Jurkat, Clone E6-1 (cell line): ENCODE results near the gene GANC. TPM values are rescaled to one million over a fixed set of nuclear protein-coding genes. Genes with fewer than 3 reads are reported as not detected.
"Not testable (repeated sequence)": the region's sequence is repeated elsewhere in the genome, so short reads cannot be mapped to it uniquely, and the experiment has no call there.

Experiments used
- DNase-seq: peaks from one replicate; pipeline ENCODE4 v3.0.0-alpha.2; 2011; ENCODE audit warnings: low read depth, low spot score
- H3K4me3 ChIP-seq: 2 replicates; pipeline ENCODE4 v1.5.1; 2011; ENCODE audit warnings: mild to moderate bottlenecking, low read length, control low read depth, moderate library complexity
- polyA plus RNA-seq: library from polyadenylated mRNA; unstranded; fragments of >200 nt; gene quantifications from one replicate; pipeline ENCODE4 v1.2.1, GENCODE V29; 2012; ENCODE audit warnings: missing spikeins; ENCODE audit not compliant: insufficient read length, insufficient read depth

The GANC gene, protein sequence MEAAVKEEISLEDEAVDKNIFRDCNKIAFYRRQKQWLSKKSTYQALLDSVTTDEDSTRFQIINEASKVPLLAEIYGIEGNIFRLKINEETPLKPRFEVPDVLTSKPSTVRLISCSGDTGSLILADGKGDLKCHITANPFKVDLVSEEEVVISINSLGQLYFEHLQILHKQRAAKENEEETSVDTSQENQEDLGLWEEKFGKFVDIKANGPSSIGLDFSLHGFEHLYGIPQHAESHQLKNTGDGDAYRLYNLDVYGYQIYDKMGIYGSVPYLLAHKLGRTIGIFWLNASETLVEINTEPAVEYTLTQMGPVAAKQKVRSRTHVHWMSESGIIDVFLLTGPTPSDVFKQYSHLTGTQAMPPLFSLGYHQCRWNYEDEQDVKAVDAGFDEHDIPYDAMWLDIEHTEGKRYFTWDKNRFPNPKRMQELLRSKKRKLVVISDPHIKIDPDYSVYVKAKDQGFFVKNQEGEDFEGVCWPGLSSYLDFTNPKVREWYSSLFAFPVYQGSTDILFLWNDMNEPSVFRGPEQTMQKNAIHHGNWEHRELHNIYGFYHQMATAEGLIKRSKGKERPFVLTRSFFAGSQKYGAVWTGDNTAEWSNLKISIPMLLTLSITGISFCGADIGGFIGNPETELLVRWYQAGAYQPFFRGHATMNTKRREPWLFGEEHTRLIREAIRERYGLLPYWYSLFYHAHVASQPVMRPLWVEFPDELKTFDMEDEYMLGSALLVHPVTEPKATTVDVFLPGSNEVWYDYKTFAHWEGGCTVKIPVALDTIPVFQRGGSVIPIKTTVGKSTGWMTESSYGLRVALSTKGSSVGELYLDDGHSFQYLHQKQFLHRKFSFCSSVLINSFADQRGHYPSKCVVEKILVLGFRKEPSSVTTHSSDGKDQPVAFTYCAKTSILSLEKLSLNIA (N-terminal part only)
- 18.2 TPM for polyA plus RNA-seq

DNA sequence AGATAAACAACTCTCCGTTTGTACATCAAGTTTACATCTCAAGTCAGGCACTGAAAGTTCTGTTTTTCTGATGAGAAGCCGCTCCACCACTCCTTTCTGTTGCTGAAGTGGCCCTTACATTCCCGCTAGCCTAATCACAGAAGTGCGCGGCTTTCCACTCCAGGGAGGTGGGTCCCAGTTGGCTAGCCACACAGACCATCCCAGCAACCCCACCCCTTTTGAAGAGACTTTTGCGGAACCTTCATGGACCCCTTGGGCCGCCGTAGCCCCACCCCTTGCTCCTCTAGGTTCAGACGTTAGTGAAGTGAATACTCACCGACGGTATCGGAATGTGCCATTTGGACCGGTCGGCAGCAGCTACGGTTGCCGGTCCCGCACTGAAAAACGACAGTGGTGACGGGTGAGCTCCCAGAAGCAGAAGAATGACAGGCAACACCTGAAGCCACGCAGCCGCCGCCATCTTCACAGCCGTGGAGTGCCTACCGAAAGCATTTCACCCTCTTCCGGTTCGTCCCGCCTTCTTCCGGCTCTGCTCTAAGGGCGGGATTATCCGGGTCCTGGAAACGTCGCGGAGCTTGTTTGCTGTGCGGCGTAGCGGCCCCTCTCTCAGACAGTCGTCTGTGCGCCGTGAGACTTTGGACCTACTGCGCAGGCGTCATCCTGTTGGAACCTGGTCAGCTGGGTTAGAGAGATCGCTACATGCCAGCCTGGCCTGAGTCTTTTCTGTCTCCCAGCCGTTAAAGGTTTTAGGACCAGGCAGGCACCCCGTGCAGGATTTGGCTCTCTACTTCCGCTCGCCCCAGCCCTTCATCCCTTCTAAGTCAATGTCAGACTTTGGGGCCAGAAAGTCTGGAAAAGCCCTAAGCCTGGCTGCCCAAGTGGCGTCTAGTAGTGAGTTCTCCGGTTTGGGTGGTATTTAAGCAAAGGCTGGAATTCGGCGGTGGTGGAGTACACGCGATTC is at the start of gene GANC, which contains the start of gene TMEM87A:
GANC (plus strand) TSS at position 263 of the 961 bp plus-strand sequence. CDS start 1,281 bp downstream, outside the sequence.
TMEM87A (minus strand) TSS at position 495 of the 961 bp plus-strand sequence; CDS start at position 460, 35 bp downstream.
- H3K4me3 ChIP-seq = peak within 1 kb of the TSS; percentile 97
- peak; percentile 97 for DNase-seq

DNA sequence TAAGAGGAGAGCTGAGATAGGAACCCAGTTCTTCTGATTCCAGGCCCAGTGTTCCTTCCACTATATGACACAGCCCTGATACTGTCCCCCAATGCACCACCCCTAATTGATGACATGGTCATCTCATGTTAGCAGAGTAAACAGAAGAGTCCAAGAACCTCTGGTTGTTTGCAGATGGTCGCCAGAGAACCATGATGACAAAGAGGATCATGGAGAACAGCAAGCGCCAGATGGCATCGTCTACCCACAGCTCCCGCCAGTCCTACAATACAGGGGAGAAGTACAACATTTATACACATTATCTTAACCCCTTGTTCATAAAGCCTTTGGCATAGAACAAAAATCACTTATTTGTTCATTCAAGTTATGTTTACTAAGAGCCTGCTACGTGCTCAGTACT is 46.4 kb upstream of the GANC start:
- DNase-seq = no peak

DNA sequence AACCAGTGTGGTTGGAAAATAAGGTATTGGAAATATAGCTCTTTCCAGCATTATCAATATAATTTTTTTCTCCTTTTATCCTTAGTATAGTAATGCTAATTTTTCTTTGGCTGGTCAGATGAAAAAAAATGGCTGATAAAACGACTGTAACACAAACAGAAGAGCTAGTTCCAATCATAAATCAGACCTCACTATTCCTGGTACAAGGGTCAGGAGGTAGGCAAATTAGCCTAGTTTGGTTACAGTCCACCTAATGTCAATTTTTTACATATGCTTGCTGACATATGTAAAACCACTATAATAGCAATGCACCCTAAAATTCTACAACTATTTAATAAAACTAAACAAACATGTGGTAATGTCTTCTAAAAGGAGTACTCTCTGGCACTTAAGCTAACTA is 45.0 kb upstream of the GANC start:
- no peak for DNase-seq
- H3K4me3 ChIP-seq = no peak overlapping the region

More for the DNA sequence above, 46.4 kb upstream of the GANC start:
- no peak overlapping the region for H3K4me3 ChIP-seq

DNA sequence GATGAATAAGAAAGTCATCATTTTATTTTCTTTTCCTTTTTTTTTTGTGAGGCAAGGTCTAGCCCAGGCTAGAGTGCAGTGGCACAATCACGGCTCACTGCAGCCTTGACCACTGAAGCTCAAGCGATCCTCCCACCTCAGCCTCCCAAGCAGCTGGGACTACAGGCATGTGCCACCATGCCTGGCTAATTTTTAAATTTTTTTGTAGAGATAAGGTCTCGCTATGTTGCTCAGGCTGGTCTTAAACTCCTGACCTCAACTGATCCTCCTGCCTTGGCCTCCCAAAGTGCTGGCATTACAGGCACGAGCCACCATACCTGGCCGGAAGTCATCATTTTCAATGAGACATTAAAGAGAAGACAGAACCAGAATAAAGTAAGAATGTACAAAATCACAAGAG is 44.0 kb upstream of the GANC start:
- DNase-seq, H3K4me3 ChIP-seq: not testable (repeated sequence)

DNA sequence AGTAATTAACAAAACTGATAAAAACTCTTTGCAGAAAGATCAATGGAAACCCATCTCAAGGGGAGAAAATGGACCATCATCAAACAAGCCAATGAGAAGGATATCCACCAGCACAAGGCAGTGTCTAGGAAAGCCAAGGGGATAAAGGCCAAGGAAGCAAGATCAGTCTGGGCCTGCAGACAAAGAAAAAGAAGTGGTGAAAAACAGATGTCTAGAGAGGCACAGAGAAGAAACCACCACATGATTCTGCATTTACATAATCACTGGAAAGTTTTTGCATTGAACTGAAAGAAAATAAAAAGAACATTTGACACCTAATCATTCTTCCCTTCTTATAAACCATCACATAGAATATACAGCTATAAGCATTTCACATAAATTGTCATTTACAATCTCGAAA is 41.9 kb upstream of the GANC start:
- DNase-seq = no peak
- no peak overlapping the region for H3K4me3 ChIP-seq

DNA sequence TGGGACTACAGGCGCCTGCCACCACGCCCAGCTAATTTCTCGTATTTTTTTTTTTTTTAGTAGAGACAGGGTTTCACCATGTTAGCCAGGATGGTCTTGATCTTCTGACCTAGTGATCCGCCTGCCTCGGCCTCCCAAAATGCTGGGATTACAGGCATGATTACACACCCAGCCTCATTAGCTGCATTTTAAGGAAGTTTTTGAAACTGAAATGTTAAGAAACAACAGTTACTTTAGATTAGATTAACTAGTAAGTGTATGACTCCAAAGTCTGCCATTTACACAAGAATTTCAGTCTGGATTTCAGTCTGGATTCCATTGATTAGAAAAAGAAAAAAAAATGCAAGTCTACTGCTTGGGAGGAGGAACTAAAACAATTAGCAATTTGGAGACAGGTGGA is 40.4 kb upstream of the GANC start:
- DNase-seq = no peak
- H3K4me3 ChIP-seq = no peak overlapping the region

DNA sequence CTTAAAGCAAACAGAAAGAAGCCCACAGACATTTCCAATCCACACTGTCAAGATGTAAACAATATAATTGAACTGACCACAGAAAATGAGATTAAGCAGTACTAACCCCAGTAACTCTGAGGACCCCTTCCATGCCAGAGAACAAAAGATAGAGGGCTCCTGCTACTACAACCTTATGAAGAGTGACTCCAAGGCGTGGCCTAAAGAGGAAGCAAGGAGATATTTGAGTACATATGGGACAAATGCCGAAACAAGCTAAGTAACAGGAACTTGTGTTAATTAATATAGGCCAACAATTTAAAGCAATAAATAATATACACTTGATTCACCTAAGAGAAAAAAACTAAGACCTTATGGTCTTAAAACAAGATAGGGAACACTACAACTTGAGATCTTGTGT is 39.9 kb upstream of the GANC start:
- no peak for DNase-seq
- H3K4me3 ChIP-seq = no peak overlapping the region

DNA sequence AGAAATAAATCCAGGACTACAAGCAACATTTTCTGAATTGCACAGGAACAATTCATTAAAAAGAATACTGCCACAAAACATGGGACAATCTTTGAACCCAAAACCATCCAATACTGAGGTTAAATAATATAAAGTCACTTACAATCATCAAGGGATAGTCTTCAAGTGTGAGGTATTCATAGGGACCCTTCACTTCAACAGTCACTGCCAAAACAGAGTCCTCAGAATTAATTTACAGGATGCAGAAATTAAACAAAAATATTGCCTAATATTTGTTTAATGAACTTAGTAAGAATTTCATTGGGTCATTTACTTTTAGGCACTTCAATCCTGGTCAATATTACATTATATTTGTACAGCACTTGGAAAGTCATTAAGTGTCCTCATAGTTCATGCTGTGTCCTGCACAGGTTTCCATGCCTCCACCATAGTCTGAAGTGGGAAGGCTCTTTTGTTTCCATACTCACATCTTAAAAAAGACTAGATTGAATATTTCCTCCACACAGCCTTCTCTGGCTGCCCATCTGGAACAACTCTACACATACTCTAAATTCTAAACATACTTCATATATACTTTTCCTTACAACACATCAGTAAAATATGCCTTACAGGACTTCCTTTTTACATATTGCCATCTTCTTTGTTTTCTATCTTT is 33.3 kb upstream of the GANC start:
- no peak for DNase-seq
- no peak overlapping the region for H3K4me3 ChIP-seq

DNA sequence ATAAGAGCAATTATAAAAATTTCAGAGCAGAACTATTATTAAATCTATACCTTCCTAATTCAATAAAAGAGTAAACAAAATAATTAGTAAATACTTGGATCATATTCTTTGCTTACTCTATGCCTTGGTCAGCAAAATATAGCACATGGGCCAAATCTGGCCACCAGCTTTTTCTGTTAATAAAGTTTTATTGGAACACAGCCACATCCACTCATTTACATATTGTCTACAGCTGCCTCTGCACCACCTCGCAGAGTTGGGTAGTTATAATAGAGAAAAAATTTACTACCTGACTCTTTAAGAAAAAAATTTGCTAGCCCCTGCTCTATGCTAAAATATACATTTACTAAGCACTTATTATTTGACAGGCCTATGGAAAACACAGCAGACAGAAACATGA is 32.2 kb upstream of the GANC start:
- no peak for DNase-seq
- no peak overlapping the region for H3K4me3 ChIP-seq

DNA sequence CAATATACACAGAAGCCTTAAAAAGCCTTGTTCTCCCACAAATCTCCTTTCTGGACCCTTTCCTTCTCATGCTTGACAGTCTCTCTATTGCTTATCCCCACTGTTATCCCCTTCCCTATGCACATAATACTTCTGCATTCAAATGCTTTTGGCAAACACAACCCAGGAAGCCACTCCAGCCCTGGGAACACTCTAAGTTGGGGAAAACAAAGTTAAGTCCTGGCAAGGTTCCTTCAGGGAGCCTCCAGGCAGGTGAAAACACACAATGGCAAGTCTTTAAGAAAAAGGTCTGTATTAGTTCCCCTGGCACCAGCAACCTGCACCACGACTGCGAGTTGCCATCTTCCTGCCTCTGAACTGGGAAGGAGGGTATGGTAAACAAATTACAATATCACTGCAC is 19.7 kb upstream of the GANC start:
- H3K4me3 ChIP-seq = no peak overlapping the region
- DNase-seq = no peak

DNA sequence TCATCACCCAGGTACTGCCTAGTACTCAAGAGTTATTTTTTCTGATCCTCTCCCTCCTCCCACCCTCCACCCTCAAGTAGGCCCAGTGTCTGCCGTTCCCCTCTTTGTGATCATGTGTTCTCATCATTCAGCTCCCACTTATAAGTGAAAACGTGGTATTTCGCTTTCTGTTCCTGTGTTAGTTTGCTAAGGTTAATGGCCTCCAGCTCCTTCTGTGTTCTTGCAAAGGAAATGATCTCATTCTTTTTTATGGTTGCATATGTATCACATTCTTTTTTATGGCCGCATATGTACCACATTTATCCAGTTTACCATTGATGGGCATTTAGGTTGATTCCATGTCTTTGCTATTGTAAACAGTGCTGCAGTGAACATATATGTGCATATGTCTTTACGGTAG is 8.2 kb upstream of the GANC start:
- H3K4me3 ChIP-seq = no peak overlapping the region

DNA sequence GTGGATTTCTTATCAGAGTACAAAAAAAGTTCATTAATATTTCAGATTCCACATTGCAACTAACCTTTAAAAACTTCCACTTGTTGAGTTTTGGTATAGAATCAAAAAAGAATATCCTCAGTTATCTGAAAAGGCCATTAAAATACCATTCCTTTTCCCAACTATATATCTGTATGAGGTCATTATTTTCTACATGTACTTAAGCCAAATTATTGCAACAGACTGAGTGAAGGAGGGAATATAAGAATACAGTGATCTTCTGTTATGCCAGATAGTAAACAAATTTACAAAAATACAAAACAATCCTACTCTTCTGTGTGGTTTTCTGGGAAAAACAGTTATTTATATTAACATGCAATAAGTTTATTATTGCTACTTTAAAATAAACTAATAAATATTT is 5.7 kb upstream of the GANC start:
- H3K4me3 ChIP-seq = no peak overlapping the region
- DNase-seq = no peak

More for the DNA sequence above, 8.2 kb upstream of the GANC start:
- DNase-seq = no peak

DNA sequence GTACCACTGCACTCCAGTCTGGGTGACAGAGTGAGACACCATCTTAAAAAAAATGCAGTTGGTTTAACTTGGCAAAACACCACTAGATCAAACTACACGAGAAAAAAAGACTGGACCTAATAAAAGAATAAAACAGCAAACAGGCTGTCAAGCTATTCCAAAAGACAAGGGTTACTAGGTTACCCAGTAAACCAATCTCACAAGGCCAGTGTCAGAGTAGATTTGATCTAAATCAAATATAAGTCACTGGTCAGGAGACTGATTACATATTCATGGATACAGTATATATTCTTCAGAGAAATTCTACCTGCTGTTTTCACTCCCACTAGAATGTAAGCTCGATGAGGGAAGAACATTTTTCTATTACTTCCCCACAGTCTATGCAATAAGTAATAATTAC is 2.5 kb upstream of the GANC start:
- H3K4me3 ChIP-seq = no peak overlapping the region

DNA sequence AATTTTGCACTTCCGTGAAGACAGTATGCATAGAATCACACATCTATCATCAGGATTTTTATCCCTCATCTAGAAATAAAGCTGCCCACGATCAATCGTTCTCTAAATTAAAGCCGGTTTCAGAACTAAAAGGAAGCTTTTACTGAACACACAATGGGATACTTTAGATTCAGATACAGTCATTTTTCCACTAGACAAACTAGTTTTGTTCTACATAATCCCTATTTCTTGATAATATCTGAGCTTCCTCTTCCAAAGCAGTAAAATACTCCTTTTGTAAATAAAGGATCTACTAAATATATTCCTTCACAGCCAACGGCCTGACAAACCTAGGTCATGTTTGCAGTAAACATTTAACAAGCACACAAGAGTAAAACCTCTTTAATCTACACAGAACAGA is 2.0 kb upstream of the GANC start:
- H3K4me3 ChIP-seq = no peak overlapping the region
- DNase-seq = no peak

More for the DNA sequence above, 2.5 kb upstream of the GANC start:
- no peak for DNase-seq

DNA sequence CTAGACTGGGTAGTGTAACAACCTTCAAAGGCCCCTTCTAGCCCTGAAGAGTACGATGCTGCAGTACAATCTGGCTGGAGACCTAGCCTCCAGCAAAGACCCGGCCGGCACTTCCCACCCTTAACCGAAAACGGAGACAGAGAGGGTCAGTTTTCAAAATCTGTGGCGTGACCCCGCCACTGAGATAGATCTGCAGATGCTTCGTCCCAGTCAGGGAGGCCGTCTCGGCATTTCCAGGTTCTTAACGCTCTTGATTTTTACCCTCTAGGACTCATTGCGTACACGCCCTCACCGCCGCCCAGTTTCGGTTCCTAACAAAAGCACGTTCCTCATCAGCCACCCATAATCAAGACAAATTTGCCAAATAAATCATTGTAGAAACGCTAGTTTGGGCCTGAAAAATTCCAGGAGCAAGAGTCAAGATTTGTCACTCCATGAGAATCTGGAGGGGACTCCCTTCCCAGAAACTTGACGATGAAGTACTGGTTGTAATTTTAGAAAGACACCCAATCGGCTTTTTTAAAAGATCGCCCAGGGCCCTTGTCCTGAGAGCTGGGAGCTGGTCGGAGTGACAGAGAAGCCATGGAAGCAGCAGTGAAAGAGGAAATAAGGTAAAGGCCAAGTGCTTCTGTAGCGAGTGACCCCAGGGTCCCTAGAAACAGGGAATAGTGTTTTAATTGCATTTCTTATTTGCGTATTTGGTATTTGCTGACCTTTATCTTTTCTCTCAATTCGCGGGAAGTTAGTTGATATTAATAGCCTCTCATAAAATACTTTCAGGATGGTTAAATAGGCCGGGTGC is 1.1 kb downstream of the GANC start:
- H3K4me3 ChIP-seq = peak overlapping the region; percentile 97
- DNase-seq = no peak

DNA sequence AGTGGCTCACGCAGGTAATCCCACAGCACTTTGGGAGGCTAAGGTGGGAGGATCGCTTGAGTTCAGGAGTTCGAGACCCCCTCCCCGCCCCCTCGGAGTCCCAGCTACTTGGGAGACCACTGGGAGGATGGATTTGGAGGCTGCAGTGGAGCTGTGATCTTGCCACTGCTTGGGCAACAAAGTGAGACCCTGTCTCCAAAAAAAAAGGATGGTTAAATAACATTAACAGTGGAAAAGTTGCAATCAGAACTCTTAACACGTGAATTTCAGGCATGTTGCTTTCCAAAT is 1.6 kb downstream of the GANC start:
- DNase-seq = no peak
- H3K4me3 ChIP-seq = peak overlapping the region; percentile 97; the same call in 1 of the 2 replicates

DNA sequence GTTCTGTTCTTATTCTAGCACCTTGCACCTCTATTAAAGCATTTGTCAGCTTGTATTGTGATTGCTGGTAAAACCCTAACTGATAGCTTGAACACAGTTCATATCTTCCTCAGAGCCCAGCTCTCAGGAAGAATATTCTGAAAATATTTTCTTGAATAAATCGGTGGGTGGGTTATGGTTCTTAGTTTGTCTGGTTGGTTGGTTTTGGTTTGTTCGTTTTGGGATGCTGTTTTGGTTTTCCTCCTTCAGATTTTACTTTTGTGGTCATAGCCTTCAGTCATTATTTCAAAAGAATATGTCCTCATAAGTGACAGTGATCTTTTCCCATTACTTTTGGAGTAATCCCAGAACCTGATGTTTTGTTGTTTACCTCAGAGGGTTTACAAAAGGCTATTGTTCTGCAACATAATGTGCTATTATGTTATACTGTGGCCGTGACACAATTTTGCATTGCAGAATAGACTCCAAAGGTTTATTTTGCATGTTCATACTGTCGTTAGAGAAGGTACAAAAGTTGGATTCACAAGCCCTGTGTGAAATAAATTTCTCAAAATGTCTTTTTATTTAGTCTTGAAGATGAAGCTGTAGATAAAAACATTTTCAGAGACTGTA is 2.9 kb downstream of the GANC start:
- no peak overlapping the region for H3K4me3 ChIP-seq
- no peak for DNase-seq
